HepG2 (cell line): ENCODE measurements around the gene ZNF777. TPM values are rescaled to one million over a fixed set of nuclear protein-coding genes. Genes with fewer than 3 reads are reported as not detected.

ENCODE experiments used
- CREB1 ChIP-seq, 2 experiments: fragments of 450-650 bp in 1 of 2; IDR thresholded peaks; 2 replicates each; pipeline ENCODE4 v1.6.1; 2016 to 2017; ENCODE audit warnings: control low read depth in 1 of 2, mild to moderate bottlenecking in 1 of 2, missing compliant biosample characterization in 1 of 2, missing genetic modification characterization in 1 of 2
- EHMT2 ChIP-seq: fragments of 200-600 bp; sonication (generic); IDR thresholded peaks from 2 replicates; pipeline ENCODE4 v1.7.0; 2017; ENCODE audit warnings: antibody characterized with exemption, low read depth, low read length, borderline replicate concordance
- ETV5 ChIP-seq: IDR thresholded peaks from 2 replicates; pipeline ENCODE4 v1.6.1; 2018; ENCODE audit warnings: missing biosample characterization, missing genetic modification reagents, inconsistent platforms, borderline replicate concordance
- FLYWCH1 ChIP-seq: sonication (generic); formaldehyde crosslinking; IDR thresholded peaks from 2 replicates; pipeline ENCODE4 v1.8.1; 2023; ENCODE audit warnings: mild to moderate bottlenecking, missing genetic modification reagents
- HNRNPL ChIP-seq: fragments of 200-400 bp; formaldehyde crosslinking; IDR thresholded peaks from 2 replicates; pipeline ENCODE4 v1.6.1; 2017; ENCODE audit warnings: mild to moderate bottlenecking, low read depth, low read length
- IRX3 ChIP-seq: sonication (generic); formaldehyde crosslinking; IDR thresholded peaks from 2 replicates; pipeline ENCODE4 v1.8.1; 2023; ENCODE audit warnings: mild to moderate bottlenecking, low read depth, missing genetic modification reagents, borderline replicate concordance
- NFE2L2 ChIP-seq: fragments of 150-350 bp; IDR thresholded peaks from 2 replicates; pipeline ENCODE4 v1.6.1; 2014; ENCODE audit warnings: low read length
- NR2C2 ChIP-seq: sonication (generic); formaldehyde crosslinking; IDR thresholded peaks from 2 replicates; pipeline ENCODE4 v1.4.0; 2020; ENCODE audit warnings: missing genetic modification reagents, mild to moderate bottlenecking, moderate library complexity, borderline replicate concordance
- NR2F6 ChIP-seq, 2 experiments: IDR thresholded peaks; 2 replicates each; pipeline ENCODE4 v1.6.1; 2016; ENCODE audit warnings: antibody characterized with exemption in 1 of 2, mild to moderate bottlenecking in 1 of 2
- PHF5A ChIP-seq: IDR thresholded peaks from one replicate; pipeline ENCODE4 v1.6.1; 2018; ENCODE audit warnings: low read depth, missing genetic modification reagents; ENCODE audit not compliant: unreplicated experiment
- RBFOX2 ChIP-seq: fragments of 200-400 bp; formaldehyde crosslinking; IDR thresholded peaks from 2 replicates; pipeline ENCODE4 v1.6.1; 2017; ENCODE audit warnings: low read depth, mild to moderate bottlenecking, low read length
- SMARCE1 ChIP-seq: fragments of 450-650 bp; IDR thresholded peaks from 2 replicates; pipeline ENCODE4 v1.6.1; 2017; ENCODE audit warnings: borderline replicate concordance
- ZNF431 ChIP-seq: sonication (generic); formaldehyde crosslinking; IDR thresholded peaks from 2 replicates; pipeline ENCODE4 v1.9.0; 2022; ENCODE audit warnings: missing genetic modification reagents, low read depth, mild to moderate bottlenecking, borderline replicate concordance
- ZNF496 ChIP-seq: sonication (generic); formaldehyde crosslinking; IDR thresholded peaks from 2 replicates; pipeline ENCODE4 v1.8.1; 2023; ENCODE audit warnings: mild to moderate bottlenecking, moderate library complexity, missing genetic modification reagents; ENCODE audit not compliant: insufficient replicate concordance
- ZNF510 ChIP-seq: sonication (generic); formaldehyde crosslinking; IDR thresholded peaks from 2 replicates; pipeline ENCODE4 v1.4.0; 2020; ENCODE audit warnings: low read depth, mild to moderate bottlenecking, missing genetic modification reagents
- ZNF557 ChIP-seq: sonication (generic); formaldehyde crosslinking; IDR thresholded peaks from 2 replicates; pipeline ENCODE4 v1.4.0; 2020; ENCODE audit warnings: missing genetic modification reagents
- ZNF567 ChIP-seq: sonication (generic); formaldehyde crosslinking; IDR thresholded peaks from 2 replicates; pipeline ENCODE4 v1.8.1; 2023; ENCODE audit warnings: mild to moderate bottlenecking, missing genetic modification reagents, borderline replicate concordance
- polyA plus RNA-seq, 8 experiments: library from polyadenylated mRNA; depleted of rRNA in 3 of 8; stranded (reverse) in 7 of 8; unstranded in 1 of 8; fragments of >200 nt; fragmentation: Illumina TruSeq in 4 of 8; extraction: Trizol in 4 of 8; gene quantifications; 2 replicates each; pipeline versions ENCODE4 v1.2.1 to v1.2.3, GENCODE V29; 2011 to 2016; ENCODE audit warnings: low read depth in 4 of 8, missing spikeins in 1 of 8, mixed read lengths in 1 of 8; ENCODE audit not compliant: insufficient read depth in 1 of 8
- total RNA-seq, 5 experiments: library from RNA; depleted of rRNA; stranded (reverse); fragments of >200 nt; fragmentation: Illumina TruSeq; extraction: Trizol; gene quantifications; 2 replicates each; pipeline ENCODE4 v1.2.3, GENCODE V29; 2016; ENCODE audit warnings: low read depth in 1 of 5
- TF ChIP-seq, protein P1 (sequence below): sonication (generic); formaldehyde crosslinking; IDR thresholded peaks from 2 replicates; pipeline ENCODE4 v1.4.0; 2020; ENCODE audit warnings: missing genetic modification reagents, mild to moderate bottlenecking, borderline replicate concordance
- TF ChIP-seq, protein P2 (sequence below): sonication (generic); formaldehyde crosslinking; IDR thresholded peaks from 2 replicates; pipeline ENCODE4 v1.8.1; 2022; ENCODE audit warnings: low read depth, mild to moderate bottlenecking, missing genetic modification reagents
- TF ChIP-seq, protein P3 (sequence below): IDR thresholded peaks from 2 replicates; pipeline ENCODE4 v1.6.1; 2016; ENCODE audit warnings: missing genetic modification reagents, missing compliant biosample characterization
- TF ChIP-seq, protein P4 (sequence below): sonication (generic); IDR thresholded peaks from 2 replicates; pipeline ENCODE4 v1.6.1; 2016; ENCODE audit warnings: low read depth, borderline replicate concordance

ZNF777 gene
- total and polyA plus RNA-seq, 2 of the 13 experiments (the other 11 are each of a cell fraction or from before 2014, with no cell fraction given) = 3.8 to 6.0 TPM

DNA sequence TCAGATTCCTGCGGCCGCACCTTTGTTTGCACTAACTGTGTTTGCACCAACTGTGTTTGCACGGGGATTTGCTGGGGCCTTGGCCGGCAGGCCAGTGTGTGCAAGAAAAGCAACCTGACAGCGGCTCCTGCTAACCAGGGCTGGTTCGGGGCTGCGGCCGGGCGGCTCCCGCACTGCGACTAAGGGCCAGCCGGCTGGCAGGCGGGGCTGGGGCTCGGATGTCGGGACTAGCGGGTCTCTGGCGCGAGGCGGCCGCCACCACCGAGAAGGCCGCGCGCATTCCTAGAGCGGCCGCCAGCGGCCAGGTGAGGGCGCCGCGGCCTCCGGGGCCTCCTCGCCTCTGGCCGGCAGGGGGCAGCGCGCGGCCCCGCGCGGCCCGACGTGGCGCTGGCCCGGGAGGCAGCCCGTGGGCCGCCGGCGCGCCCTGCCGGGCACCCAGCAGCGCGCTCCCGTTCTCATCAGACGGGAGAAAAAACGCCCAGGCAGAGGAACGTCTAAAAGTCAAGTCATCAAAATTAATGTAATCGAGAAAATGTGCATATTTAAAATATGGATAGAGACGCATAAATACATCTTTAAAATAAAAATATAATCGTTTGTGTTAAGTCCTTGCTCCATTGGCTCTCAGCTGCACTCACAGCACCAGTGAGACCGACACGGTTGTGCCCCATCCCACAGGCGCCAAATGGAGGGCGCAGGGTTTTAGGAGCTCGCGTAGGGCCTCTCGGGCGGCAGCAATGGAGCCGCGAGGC is 38.5 kb downstream of the ZNF777 start (continued):
- TF ChIP-seq NFE2L2 (no peak), ZNF431 (CRISPR knock-in tag) (no peak), ZNF567 (CRISPR knock-in tag) (no peak), EHMT2 (no peak), ZNF510 (CRISPR knock-in tag) (no peak), PHF5A (CRISPR knock-in tag) (no peak), RBFOX2 (peak; percentile 72), SMARCE1 (no peak), NR2C2 (CRISPR knock-in tag) (no peak), ZNF557 (no peak), NR2F6 (IDR thresholded peaks at IDR 0.05) (no peak), NR2F6 (CRISPR knock-in tag; IDR thresholded peaks at IDR 0.05) (no peak), ETV5 (CRISPR knock-in tag) (peak; percentile 31; the same call in 1 of the 2 replicates), HNRNPL (no peak), IRX3 (CRISPR knock-in tag) (no peak), ZNF496 (CRISPR knock-in tag) (no peak), CREB1 (IDR thresholded peaks at IDR 0.05) (no peak), CREB1 (CRISPR knock-in tag; IDR thresholded peaks at IDR 0.05) (no peak), FLYWCH1 (CRISPR knock-in tag) (no peak)
- TF ChIP-seq, protein P1, sequence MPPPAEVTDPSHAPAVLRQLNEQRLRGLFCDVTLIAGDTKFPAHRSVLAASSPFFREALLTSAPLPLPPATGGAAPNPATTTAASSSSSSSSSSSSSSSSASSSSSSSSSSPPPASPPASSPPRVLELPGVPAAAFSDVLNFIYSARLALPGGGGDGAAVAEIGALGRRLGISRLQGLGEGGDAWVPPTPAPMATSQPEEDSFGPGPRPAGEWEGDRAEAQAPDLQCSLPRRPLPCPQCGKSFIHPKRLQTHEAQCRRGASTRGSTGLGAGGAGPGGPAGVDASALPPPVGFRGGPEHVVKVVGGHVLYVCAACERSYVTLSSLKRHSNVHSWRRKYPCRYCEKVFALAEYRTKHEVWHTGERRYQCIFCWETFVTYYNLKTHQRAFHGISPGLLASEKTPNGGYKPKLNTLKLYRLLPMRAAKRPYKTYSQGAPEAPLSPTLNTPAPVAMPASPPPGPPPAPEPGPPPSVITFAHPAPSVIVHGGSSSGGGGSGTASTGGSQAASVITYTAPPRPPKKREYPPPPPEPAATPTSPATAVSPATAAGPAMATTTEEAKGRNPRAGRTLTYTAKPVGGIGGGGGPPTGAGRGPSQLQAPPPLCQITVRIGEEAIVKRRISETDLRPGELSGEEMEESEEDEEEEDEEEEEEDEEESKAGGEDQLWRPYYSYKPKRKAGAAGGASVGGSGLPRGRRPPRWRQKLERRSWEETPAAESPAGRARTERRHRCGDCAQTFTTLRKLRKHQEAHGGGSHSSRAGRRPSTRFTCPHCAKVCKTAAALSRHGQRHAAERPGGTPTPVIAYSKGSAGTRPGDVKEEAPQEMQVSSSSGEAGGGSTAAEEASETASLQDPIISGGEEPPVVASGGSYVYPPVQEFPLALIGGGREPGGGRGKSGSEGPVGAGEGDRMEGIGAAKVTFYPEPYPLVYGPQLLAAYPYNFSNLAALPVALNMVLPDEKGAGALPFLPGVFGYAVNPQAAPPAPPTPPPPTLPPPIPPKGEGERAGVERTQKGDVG (CRISPR knock-in tag) = no peak
- TF ChIP-seq, protein P2, sequence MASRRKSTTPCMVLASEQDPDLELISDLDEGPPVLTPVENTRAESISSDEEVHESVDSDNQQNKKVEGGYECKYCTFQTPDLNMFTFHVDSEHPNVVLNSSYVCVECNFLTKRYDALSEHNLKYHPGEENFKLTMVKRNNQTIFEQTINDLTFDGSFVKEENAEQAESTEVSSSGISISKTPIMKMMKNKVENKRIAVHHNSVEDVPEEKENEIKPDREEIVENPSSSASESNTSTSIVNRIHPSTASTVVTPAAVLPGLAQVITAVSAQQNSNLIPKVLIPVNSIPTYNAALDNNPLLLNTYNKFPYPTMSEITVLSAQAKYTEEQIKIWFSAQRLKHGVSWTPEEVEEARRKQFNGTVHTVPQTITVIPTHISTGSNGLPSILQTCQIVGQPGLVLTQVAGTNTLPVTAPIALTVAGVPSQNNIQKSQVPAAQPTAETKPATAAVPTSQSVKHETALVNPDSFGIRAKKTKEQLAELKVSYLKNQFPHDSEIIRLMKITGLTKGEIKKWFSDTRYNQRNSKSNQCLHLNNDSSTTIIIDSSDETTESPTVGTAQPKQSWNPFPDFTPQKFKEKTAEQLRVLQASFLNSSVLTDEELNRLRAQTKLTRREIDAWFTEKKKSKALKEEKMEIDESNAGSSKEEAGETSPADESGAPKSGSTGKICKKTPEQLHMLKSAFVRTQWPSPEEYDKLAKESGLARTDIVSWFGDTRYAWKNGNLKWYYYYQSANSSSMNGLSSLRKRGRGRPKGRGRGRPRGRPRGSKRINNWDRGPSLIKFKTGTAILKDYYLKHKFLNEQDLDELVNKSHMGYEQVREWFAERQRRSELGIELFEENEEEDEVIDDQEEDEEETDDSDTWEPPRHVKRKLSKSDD (CRISPR knock-in tag) = 0 out of 2 replicates have a peak, but pooled peaks have one; percentile 28
- TF ChIP-seq, protein P3, sequence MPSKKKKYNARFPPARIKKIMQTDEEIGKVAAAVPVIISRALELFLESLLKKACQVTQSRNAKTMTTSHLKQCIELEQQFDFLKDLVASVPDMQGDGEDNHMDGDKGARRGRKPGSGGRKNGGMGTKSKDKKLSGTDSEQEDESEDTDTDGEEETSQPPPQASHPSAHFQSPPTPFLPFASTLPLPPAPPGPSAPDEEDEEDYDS (CRISPR knock-in tag) = no peak
- TF ChIP-seq, protein P4, sequence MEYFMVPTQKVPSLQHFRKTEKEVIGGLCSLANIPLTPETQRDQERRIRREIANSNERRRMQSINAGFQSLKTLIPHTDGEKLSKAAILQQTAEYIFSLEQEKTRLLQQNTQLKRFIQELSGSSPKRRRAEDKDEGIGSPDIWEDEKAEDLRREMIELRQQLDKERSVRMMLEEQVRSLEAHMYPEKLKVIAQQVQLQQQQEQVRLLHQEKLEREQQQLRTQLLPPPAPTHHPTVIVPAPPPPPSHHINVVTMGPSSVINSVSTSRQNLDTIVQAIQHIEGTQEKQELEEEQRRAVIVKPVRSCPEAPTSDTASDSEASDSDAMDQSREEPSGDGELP = peak; percentile 9; the same call in 1 of the 2 replicates
